Stimulated activated CD8-positive, alpha-beta memory T cell treated with anti-CD3 and anti-CD28 coated beads, Interleukin-7, amount 100 ng/mL, for 24 hours (primary cell): ENCODE measurements around the gene CALHM5.

Experiments
- DNase-seq: peaks from one replicate; pipeline ENCODE4 v3.0.0-alpha.2; 2020; ENCODE audit warnings: low read depth

The CALHM5 gene

GRCh38 chr6:116550796-116551195 lies 39.4 kb downstream of the CALHM5 start:
- DNase-seq, result no peak

- no peak for DNase-seq
Measured at GRCh38 chr6:116553451-116553850, 42.0 kb downstream of the CALHM5 start, which contains the start of gene CALHM4. TSS of gene CALHM4 (plus strand) at chr6:116553751. CDS start at chr6:116553794, 43 bp downstream.

GRCh38 chr6:116556065-116556464 lies 44.6 kb downstream of the CALHM5 start:
- no peak for DNase-seq

- DNase-seq, result no peak
Measured at GRCh38 chr6:116556814-116557415, 45.5 kb downstream of the CALHM5 start.

GRCh38 chr6:116557893-116558292 lies 46.5 kb downstream of the CALHM5 start:
- DNase-seq, result no peak

GRCh38 chr6:116560130-116560529 lies 48.7 kb downstream of the CALHM5 start:
- no peak for DNase-seq

- DNase-seq, result peak; percentile 32
Measured at GRCh38 chr6:116561377-116562018, 50.1 kb downstream of the CALHM5 start.

GRCh38 chr6:116562019-116562403 lies 50.6 kb downstream of the CALHM5 start:
- no peak for DNase-seq

GRCh38 chr6:116562614-116563013 lies 51.2 kb downstream of the CALHM5 start:
- DNase-seq, result no peak

GRCh38 chr6:116563830-116564229 lies 52.4 kb downstream of the CALHM5 start:
- DNase-seq, result no peak

- no peak for DNase-seq
Measured at GRCh38 chr6:116564311-116564710, 52.9 kb downstream of the CALHM5 start.

- DNase-seq, result no peak
Measured at GRCh38 chr6:116564921-116565872, 53.8 kb downstream of the CALHM5 start.

- DNase-seq, result no peak
Measured at GRCh38 chr6:116568111-116568510, 56.7 kb downstream of the CALHM5 start.

- no peak for DNase-seq
Measured at GRCh38 chr6:116568821-116569755, 57.6 kb downstream of the CALHM5 start.

- DNase-seq, result peak; percentile 94
Measured at GRCh38 chr6:116570856-116571682, 59.6 kb downstream of the CALHM5 start, which contains the start of gene RWDD1. TSS of gene RWDD1 (plus strand) at chr6:116571504. CDS start at chr6:116571583, 79 bp downstream.

GRCh38 chr6:116571683-116572000 lies 60.2 kb downstream of the CALHM5 start:
- DNase-seq, result no peak

- DNase-seq, result no peak
Measured at GRCh38 chr6:116572162-116572561, 60.7 kb downstream of the CALHM5 start.
